HEK293 (cell line): ENCODE results near the gene CCDC158.

Experiments
- CTCF ChIP-seq: fragments of 450-650 bp; formaldehyde crosslinking; IDR thresholded peaks from 2 replicates; pipeline ENCODE4 v1.5.1; 2016; ENCODE audit warnings: missing biosample characterization, missing genetic modification characterization
- ZNF274 ChIP-seq, 2 experiments: fragments of 200-500 bp in 1 of 2; fragments of 450-650 bp in 1 of 2; sonication (Bioruptor generic) in 1 of 2; formaldehyde crosslinking in 1 of 2; IDR thresholded peaks; 2 replicates each; pipeline versions ENCODE4 v1.5.1 to v1.6.1; 2014 to 2016; ENCODE audit warnings: borderline replicate concordance in 1 of 2, inconsistent platforms in 1 of 2, low read length in 1 of 2, missing biosample characterization in 1 of 2, missing genetic modification characterization in 1 of 2
- ZNF768 ChIP-seq: fragments of 450-650 bp; formaldehyde crosslinking; IDR thresholded peaks from 2 replicates; pipeline ENCODE4 v1.5.1; 2018; ENCODE audit warnings: missing biosample characterization, mild to moderate bottlenecking, missing genetic modification characterization

- TF ChIP-seq CTCF (tag by site-specific recombination): no peak
- TF ChIP-seq ZNF768: no peak
- no peak for TF ChIP-seq ZNF274 (IDR thresholded peaks at IDR 0.05; ENCODE audit: low read length)
- TF ChIP-seq ZNF274 (tag by site-specific recombination; IDR thresholded peaks at IDR 0.05; ENCODE audit: borderline replicate concordance): no peak
Observed at GRCh38 chr4:76315267-76315918, 105.5 kb downstream of the CCDC158 start.
